NCI-H146 treated with DMSO at 0.1 percent for 48 hours (cell line): ENCODE data around the gene SLC12A5.
"Not testable (repeated sequence)": the region's sequence is repeated elsewhere in the genome, so short reads cannot be mapped to it uniquely, and the experiment has no call there.

Experiments used
- DNase-seq: peaks from one replicate; lab custom pipeline; 2025; ENCODE audit not compliant: unreplicated experiment; lab: John Stamatoyannopoulos, UW

The SLC12A5 gene

GRCh38 chr20:46076806-46077205 is 47.8 kb downstream of the SLC12A5 start:
- DNase-seq = no peak

GRCh38 chr20:46077642-46078305 is 48.8 kb downstream of the SLC12A5 start:
- no peak for DNase-seq

GRCh38 chr20:46078954-46079353 is 49.9 kb downstream of the SLC12A5 start:
- no peak for DNase-seq

GRCh38 chr20:46081074-46081473 is 52.1 kb downstream of the SLC12A5 start:
- no peak for DNase-seq

GRCh38 chr20:46083101-46083500 is 54.1 kb downstream of the SLC12A5 start:
- DNase-seq = no peak

- DNase-seq = no peak
Observed at GRCh38 chr20:46083531-46084061, 54.6 kb downstream of the SLC12A5 start.

- DNase-seq = no peak
Observed at GRCh38 chr20:46084805-46085178, 55.8 kb downstream of the SLC12A5 start.

GRCh38 chr20:46085179-46085851 is 56.3 kb downstream of the SLC12A5 start:
- peak; percentile 92 for DNase-seq

GRCh38 chr20:46087161-46087560 is 58.1 kb downstream of the SLC12A5 start:
- DNase-seq = no peak

- peak; percentile 20 for DNase-seq
Observed at GRCh38 chr20:46088409-46089166, 59.6 kb downstream of the SLC12A5 start.

GRCh38 chr20:46089167-46089416 is 60.1 kb downstream of the SLC12A5 start:
- DNase-seq = no peak

- DNase-seq = peak; percentile 97
Observed at GRCh38 chr20:46089417-46090388, 60.7 kb downstream of the SLC12A5 start, which contains the start of gene NCOA5. Gene NCOA5 (minus strand): TSS chr20:46089962. CDS start chr20:46079424, 10,538 bp downstream.

- DNase-seq = not testable (repeated sequence)
Observed at GRCh38 chr20:46091622-46092535, 62.9 kb downstream of the SLC12A5 start.

- no peak for DNase-seq
Observed at GRCh38 chr20:46093531-46093930, 64.5 kb downstream of the SLC12A5 start.

GRCh38 chr20:46099491-46100287 is 70.7 kb downstream of the SLC12A5 start:
- no peak for DNase-seq

- DNase-seq = not testable (repeated sequence)
Observed at GRCh38 chr20:46100444-46100843, 71.4 kb downstream of the SLC12A5 start.

- DNase-seq = no peak
Observed at GRCh38 chr20:46100988-46101387, 72.0 kb downstream of the SLC12A5 start.

GRCh38 chr20:46101957-46102356 is 72.9 kb downstream of the SLC12A5 start:
- no peak for DNase-seq

GRCh38 chr20:46102940-46103339 is 73.9 kb downstream of the SLC12A5 start:
- DNase-seq = no peak
